Mammary epithelial cell (primary cell): ENCODE results near the gene EIF4EBP3.

ENCODE experiments used
- CTCF ChIP-seq, 2 donors: IDR thresholded peaks in 1 of 2; conservative IDR thresholded peaks in 1 of 2; 2 replicates each; pipeline ENCODE4 v1.5.1; 2011 to 2012; ENCODE audit warnings: inconsistent platforms in 2 of 2, low read length in 2 of 2, mild to moderate bottlenecking in 2 of 2, control low read depth in 1 of 2, low read depth in 1 of 2; ENCODE audit not compliant: insufficient read depth in 1 of 2; ENCODE audit errors: extremely low read depth in 1 of 2
- EZH2 ChIP-seq: IDR thresholded peaks from 2 replicates; pipeline ENCODE4 v1.6.1; 2012; ENCODE audit warnings: low read length, inconsistent platforms, borderline replicate concordance

GRCh38 chr5:140513124-140513523 lies 34.3 kb upstream of the EIF4EBP3 start:
- TF ChIP-seq EZH2 (no peak), CTCF (conservative IDR thresholded peaks at IDR 0.05 in 1 of 2, IDR thresholded peaks at IDR 0.05 in 1 of 2; ENCODE audit: extremely low read depth in 1 of 2, insufficient read depth in 1 of 2, low read depth in 1 of 2, low read length in 2 of 2) (no peak)
